Measurements from ENCODE around the gene DSTN.

GRCh38 chr20:17530716-17531664 is 38.9 kb upstream of the DSTN start, which contains the start of gene BFSP1:
- TF ChIP-seq, protein P1, sequence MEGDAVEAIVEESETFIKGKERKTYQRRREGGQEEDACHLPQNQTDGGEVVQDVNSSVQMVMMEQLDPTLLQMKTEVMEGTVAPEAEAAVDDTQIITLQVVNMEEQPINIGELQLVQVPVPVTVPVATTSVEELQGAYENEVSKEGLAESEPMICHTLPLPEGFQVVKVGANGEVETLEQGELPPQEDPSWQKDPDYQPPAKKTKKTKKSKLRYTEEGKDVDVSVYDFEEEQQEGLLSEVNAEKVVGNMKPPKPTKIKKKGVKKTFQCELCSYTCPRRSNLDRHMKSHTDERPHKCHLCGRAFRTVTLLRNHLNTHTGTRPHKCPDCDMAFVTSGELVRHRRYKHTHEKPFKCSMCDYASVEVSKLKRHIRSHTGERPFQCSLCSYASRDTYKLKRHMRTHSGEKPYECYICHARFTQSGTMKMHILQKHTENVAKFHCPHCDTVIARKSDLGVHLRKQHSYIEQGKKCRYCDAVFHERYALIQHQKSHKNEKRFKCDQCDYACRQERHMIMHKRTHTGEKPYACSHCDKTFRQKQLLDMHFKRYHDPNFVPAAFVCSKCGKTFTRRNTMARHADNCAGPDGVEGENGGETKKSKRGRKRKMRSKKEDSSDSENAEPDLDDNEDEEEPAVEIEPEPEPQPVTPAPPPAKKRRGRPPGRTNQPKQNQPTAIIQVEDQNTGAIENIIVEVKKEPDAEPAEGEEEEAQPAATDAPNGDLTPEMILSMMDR (IDR thresholded peaks at IDR 0.05; ENCODE audit: insufficient read depth, low read length) = no peak
- TF ChIP-seq POLR2AphosphoS5 (IDR thresholded peaks at IDR 0.05; ENCODE audit: low read depth) = no peak
- TF ChIP-seq REST (IDR thresholded peaks at IDR 0.05; ENCODE audit: insufficient replicate concordance, low read depth) = no peak
- no peak for TF ChIP-seq GABPA (IDR thresholded peaks at IDR 0.05; ENCODE audit: low read depth)

Data from HL-60 (cell line).